Measurements from ENCODE around the gene TCF23. TPM values are rescaled to one million over a fixed set of nuclear protein-coding genes. Genes with fewer than 3 reads are reported as not detected.

Gene TCF23
- total and polyA plus RNA-seq, 2 donors, result 0.05 to 0.14 TPM

DNA sequence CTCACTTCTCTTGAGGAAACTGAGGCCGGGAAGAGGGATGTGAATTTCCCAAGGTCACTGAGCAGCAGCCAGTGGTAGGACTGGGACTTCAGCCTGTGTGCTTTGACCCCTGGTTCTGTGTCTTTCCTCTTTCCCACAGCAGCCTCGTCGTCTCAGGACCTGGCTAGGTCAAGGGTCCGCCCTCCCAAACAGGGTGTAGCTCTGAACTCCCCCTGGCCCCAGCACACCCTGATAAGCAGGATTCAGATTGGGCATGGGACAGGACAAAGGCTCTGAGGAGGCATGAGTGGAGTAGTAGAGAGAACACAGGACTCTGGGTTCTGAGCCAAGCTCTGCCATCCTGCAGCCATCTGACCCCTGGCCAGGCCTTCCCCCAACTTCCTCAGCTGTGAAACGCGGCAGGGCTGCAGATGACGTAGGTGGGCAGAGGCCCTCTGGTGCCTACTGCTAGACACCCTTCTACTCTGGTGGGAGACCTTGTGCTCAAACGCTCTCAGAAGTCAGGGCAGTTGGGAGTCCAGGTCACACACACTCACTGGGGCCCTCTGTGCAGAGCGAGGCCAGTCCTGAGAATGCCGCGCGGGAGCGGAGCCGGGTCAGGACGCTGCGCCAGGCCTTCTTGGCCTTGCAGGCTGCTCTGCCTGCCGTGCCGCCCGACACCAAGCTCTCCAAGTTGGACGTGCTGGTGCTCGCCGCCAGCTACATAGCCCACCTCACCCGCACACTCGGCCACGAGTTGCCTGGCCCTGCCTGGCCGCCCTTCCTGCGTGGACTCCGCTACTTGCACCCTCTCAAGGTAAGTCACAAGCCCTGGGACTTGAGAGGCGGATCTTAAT, 984 bp downstream of the TCF23 start:
- WGBS, result 95% methylated on average over 29 of the region's 29 CpGs
- Histone ChIP-seq H3K27ac (ENCODE audit: low read depth in 1 of 2, low read length in 1 of 2) (no peak overlapping the region), H3K4me3 (ENCODE audit: low read length in 2 of 2) (no peak overlapping the region), H3K36me3 (ENCODE audit: control insufficient read depth in 2 of 2, insufficient read depth in 2 of 2, low read length in 1 of 2) (no peaks in the 10 kb centered on the region), H3K27me3 (ENCODE audit: control insufficient read depth in 2 of 2, insufficient read depth in 1 of 2, low read length in 1 of 2) (peaks cover 0 to 7% of the 10 kb centered on the region in 2 donors), H3K9me3 (ENCODE audit: control insufficient read depth in 2 of 2, insufficient read depth in 1 of 2, low read length in 1 of 2) (no peaks in the 10 kb centered on the region), H3K4me1 (ENCODE audit: control insufficient read depth in 2 of 2, insufficient read depth in 2 of 2, low read length in 2 of 2) (no peaks in the 10 kb centered on the region)
- DNase-seq (ENCODE audit: low read depth in 6 of 9, low spot score in 9 of 9), result no peak

DNA sequence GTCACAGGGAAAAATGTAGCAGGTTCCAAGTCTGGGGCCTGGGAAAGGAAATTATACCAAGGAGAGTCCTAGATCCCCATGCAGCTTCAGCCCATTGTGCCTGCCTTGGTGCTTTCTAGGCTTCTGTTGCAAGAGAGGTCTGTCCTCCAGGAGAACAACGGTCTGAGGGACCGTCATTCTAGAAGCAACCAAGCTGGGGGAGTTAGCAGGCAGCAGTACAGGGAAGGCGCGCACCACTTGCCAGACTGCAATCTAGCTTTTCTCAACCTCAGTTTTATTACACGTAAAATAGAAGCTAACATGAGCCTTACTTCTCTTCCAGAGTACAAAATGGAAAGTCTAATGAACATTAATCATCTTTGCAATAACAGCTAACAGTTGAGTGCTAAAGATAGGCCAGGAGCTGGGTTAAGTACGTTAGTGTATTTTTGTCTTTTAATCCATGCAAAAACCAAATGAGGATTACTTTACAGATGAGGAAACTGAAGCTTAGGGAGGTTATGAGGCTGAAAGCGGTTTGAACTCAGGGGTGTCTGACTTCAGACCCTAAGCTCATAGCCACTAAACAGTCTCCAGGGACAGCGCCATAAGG, 1.9 kb downstream of the TCF23 start:
- WGBS, result 93% methylated on average over 8 of the region's 8 CpGs
- Histone ChIP-seq H3K4me1 (ENCODE audit: control insufficient read depth in 2 of 2, insufficient read depth in 2 of 2, low read length in 2 of 2) (no peaks in the 10 kb centered on the region), H3K4me3 (ENCODE audit: low read length in 2 of 2) (no peak overlapping the region), H3K9me3 (ENCODE audit: control insufficient read depth in 2 of 2, insufficient read depth in 1 of 2, low read length in 1 of 2) (no peaks in the 10 kb centered on the region), H3K36me3 (ENCODE audit: control insufficient read depth in 2 of 2, insufficient read depth in 2 of 2, low read length in 1 of 2) (no peaks in the 10 kb centered on the region), H3K27me3 (ENCODE audit: control insufficient read depth in 2 of 2, insufficient read depth in 1 of 2, low read length in 1 of 2) (peaks cover 0 to 7% of the 10 kb centered on the region in 2 donors), H3K27ac (ENCODE audit: low read depth in 1 of 2, low read length in 1 of 2) (no peak overlapping the region)
- no peak for DNase-seq (ENCODE audit: low read depth in 6 of 9, low spot score in 9 of 9)

DNA sequence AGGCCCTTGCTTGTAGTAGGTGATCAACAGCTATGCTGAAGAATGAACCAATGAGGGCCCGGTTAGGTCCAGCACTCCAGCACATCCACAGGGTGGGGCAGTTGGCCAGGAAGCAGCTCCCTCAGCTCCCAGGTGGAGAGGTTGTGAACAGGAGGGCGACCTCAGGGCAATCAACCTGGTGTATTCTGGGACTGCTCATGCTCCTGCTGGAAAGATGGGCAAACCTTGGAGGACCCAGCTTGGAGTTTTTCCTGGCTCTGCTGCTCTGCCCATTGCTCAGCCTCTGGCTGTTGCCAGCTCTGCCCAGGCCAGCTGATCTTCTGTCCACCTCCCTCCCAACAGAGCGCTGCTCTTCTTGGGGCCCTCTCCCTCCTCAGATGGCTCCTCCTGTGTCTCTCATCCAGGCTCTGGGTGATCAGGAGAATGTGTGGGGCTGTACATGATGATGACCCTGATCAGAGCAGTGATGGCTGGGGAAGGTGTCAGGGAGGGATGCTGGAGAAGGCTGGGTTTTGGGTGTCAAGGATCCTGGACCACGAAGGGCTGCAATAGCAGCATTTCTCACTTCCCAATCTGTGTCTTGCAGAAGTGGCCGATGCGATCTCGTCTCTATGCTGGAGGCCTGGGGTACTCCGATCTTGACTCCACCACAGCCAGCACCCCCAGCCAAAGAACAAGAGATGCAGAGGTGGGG, 3.4 kb downstream of the TCF23 start:
- WGBS, result 94% methylated on average over 8 of the region's 8 CpGs

DNA sequence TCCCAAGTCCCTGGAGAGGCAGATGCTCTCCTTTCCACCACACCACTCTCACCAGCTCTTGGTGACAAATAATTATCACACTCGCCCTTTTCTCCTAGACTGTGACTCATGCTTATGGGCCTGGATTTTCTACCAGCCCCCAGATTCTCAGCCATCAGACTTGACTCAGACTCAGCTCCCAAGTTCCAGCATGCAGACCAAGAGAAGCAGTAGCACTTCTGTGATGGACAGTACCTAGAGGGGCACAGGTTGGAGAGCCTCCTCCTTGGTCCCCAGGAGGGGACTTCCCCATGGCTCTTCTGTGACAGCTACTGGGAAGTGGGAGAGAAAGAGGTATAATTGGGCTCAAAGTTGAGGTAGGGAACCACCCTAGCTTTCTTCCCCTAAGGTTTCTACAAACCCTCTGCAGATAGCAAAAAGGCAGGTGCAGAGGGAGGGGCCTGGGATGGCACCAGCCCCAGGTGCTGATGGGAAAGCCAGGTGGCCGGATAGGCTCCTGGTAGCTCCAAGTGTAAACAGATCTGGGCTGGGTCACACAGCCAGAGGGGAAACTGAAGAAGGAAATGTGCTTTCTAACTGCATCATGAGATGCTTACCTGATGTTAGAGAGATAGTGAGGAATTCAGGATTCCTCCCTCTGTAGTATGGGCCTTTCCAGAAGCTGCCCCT, 4.1 kb downstream of the TCF23 start:
- peaks cover 0 to 7% of the 10 kb centered on the region in 2 donors for H3K27me3 ChIP-seq (ENCODE audit: control insufficient read depth in 2 of 2, insufficient read depth in 1 of 2, low read length in 1 of 2)
- no peaks in the 10 kb centered on the region for H3K36me3 ChIP-seq (ENCODE audit: control insufficient read depth in 2 of 2, insufficient read depth in 2 of 2, low read length in 1 of 2)
- no peaks in the 10 kb centered on the region for H3K9me3 ChIP-seq (ENCODE audit: control insufficient read depth in 2 of 2, insufficient read depth in 1 of 2, low read length in 1 of 2)
- peak in 1 of 9 donors; percentile 15 for DNase-seq (ENCODE audit: low read depth in 6 of 9, low spot score in 9 of 9)
- no peak overlapping the region for H3K27ac ChIP-seq (ENCODE audit: low read depth in 1 of 2, low read length in 1 of 2)
- H3K4me1 ChIP-seq (ENCODE audit: control insufficient read depth in 2 of 2, insufficient read depth in 2 of 2, low read length in 2 of 2), result no peaks in the 10 kb centered on the region
- whole genome bisulfite sequencing, result 87% methylated on average over 2 of the region's 2 CpGs
- no peak overlapping the region for H3K4me3 ChIP-seq (ENCODE audit: low read length in 2 of 2)

More for the DNA sequence above, 3.4 kb downstream of the TCF23 start:
- no peak overlapping the region for H3K4me3 ChIP-seq (ENCODE audit: low read length in 2 of 2)
- H3K4me1 ChIP-seq (ENCODE audit: control insufficient read depth in 2 of 2, insufficient read depth in 2 of 2, low read length in 2 of 2), result no peaks in the 10 kb centered on the region
- H3K9me3 ChIP-seq (ENCODE audit: control insufficient read depth in 2 of 2, insufficient read depth in 1 of 2, low read length in 1 of 2), result no peaks in the 10 kb centered on the region
- no peak overlapping the region for H3K27ac ChIP-seq (ENCODE audit: low read depth in 1 of 2, low read length in 1 of 2)
- peaks cover 0 to 7% of the 10 kb centered on the region in 2 donors for H3K27me3 ChIP-seq (ENCODE audit: control insufficient read depth in 2 of 2, insufficient read depth in 1 of 2, low read length in 1 of 2)
- DNase-seq (ENCODE audit: low read depth in 6 of 9, low spot score in 9 of 9), result no peak
- no peaks in the 10 kb centered on the region for H3K36me3 ChIP-seq (ENCODE audit: control insufficient read depth in 2 of 2, insufficient read depth in 2 of 2, low read length in 1 of 2)

DNA sequence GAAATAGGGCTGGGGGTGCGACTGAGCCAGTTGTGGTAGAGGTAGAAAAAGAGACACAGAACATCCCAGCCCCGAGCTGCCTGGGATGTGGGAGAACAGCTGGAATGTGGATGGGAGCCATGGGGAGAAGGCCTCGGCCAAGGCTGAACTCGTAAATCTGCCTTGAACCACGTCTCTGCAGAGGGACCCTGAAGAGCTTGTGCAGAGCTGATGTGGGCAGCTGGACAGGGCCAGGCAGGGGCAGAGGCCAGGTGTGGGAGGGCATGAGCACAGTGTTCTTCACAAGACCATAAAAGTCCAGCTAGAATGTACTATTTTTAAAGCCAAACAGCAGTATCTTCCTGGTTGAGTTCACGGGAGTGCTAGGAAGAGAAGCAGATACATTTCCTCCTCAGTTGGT, 5.7 kb downstream of the TCF23 start:
- DNase-seq (ENCODE audit: low read depth in 6 of 9, low spot score in 9 of 9), result no peak
- Histone ChIP-seq H3K36me3 (ENCODE audit: control insufficient read depth in 2 of 2, insufficient read depth in 2 of 2, low read length in 1 of 2) (no peaks in the 10 kb centered on the region), H3K27me3 (ENCODE audit: control insufficient read depth in 2 of 2, insufficient read depth in 1 of 2, low read length in 1 of 2) (no peaks in the 10 kb centered on the region), H3K4me1 (ENCODE audit: control insufficient read depth in 2 of 2, insufficient read depth in 2 of 2, low read length in 2 of 2) (no peaks in the 10 kb centered on the region), H3K4me3 (ENCODE audit: low read length in 2 of 2) (no peak overlapping the region), H3K27ac (ENCODE audit: low read depth in 1 of 2, low read length in 1 of 2) (no peak overlapping the region), H3K9me3 (ENCODE audit: control insufficient read depth in 2 of 2, insufficient read depth in 1 of 2, low read length in 1 of 2) (no peaks in the 10 kb centered on the region)
- 94% methylated on average over 6 of the region's 6 CpGs for WGBS

DNA sequence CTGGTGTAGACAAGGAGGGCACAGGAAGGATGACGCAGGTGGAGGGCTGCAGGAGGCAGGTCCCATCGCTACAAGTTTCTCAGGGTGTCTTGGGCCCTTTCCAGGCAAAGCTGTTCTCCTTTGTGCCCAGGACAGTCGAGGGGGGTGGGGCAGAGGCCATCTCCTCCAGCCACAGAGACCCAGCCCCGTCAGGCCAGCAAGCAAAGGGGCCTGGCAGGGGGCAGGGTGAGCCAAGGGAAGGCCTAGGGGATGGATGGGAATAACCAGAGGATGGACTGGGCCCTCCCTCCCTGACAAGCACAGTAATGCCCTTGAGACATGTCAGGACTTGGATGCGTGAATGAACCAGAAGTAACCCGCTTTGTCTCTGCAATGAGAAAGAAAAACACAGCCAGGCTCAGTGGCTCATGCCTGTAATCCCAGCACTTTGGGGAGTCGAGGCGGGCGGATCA, 6.3 kb downstream of the TCF23 start:
- DNase-seq (ENCODE audit: low read depth in 6 of 9, low spot score in 9 of 9), result no peak

DNA sequence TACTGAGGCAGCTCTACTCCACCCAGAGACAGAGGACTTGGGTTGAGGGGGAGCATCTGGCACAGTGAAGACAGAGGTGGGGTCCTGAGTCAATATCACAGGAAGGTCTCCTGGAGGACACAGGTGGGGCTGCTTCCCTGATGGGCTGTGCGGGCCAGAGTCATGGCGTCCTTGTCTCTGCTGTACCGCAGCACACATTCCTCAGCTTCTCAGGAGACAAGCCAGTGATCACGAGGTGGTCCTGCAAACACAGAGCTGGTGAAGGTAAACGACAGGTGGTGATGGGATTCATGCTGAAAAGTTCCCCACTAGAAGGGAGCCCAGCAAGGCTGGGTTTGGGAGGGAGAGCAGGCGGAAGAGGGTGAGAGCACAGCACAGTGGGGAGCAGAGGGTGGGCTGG, 9.7 kb downstream of the TCF23 start:
- Histone ChIP-seq H3K27ac (ENCODE audit: low read depth in 1 of 2, low read length in 1 of 2) (no peak overlapping the region), H3K4me1 (ENCODE audit: control insufficient read depth in 2 of 2, insufficient read depth in 2 of 2, low read length in 2 of 2) (no peaks in the 10 kb centered on the region), H3K4me3 (ENCODE audit: low read length in 2 of 2) (no peak overlapping the region), H3K36me3 (ENCODE audit: control insufficient read depth in 2 of 2, insufficient read depth in 2 of 2, low read length in 1 of 2) (no peaks in the 10 kb centered on the region), H3K9me3 (ENCODE audit: control insufficient read depth in 2 of 2, insufficient read depth in 1 of 2, low read length in 1 of 2) (no peaks in the 10 kb centered on the region), H3K27me3 (ENCODE audit: control insufficient read depth in 2 of 2, insufficient read depth in 1 of 2, low read length in 1 of 2) (no peaks in the 10 kb centered on the region)
- DNase-seq (ENCODE audit: low read depth in 6 of 9, low spot score in 9 of 9), result no peak
- 94% methylated on average over 6 of the region's 6 CpGs for WGBS

More for the DNA sequence above, 6.3 kb downstream of the TCF23 start:
- Histone ChIP-seq H3K27ac (ENCODE audit: low read depth in 1 of 2, low read length in 1 of 2) (no peak overlapping the region), H3K9me3 (ENCODE audit: control insufficient read depth in 2 of 2, insufficient read depth in 1 of 2, low read length in 1 of 2) (no peaks in the 10 kb centered on the region), H3K4me1 (ENCODE audit: control insufficient read depth in 2 of 2, insufficient read depth in 2 of 2, low read length in 2 of 2) (no peaks in the 10 kb centered on the region), H3K36me3 (ENCODE audit: control insufficient read depth in 2 of 2, insufficient read depth in 2 of 2, low read length in 1 of 2) (no peaks in the 10 kb centered on the region), H3K27me3 (ENCODE audit: control insufficient read depth in 2 of 2, insufficient read depth in 1 of 2, low read length in 1 of 2) (no peaks in the 10 kb centered on the region), H3K4me3 (ENCODE audit: low read length in 2 of 2) (no peak overlapping the region)
- WGBS, result 92% methylated on average over 9 of the region's 9 CpGs

DNA sequence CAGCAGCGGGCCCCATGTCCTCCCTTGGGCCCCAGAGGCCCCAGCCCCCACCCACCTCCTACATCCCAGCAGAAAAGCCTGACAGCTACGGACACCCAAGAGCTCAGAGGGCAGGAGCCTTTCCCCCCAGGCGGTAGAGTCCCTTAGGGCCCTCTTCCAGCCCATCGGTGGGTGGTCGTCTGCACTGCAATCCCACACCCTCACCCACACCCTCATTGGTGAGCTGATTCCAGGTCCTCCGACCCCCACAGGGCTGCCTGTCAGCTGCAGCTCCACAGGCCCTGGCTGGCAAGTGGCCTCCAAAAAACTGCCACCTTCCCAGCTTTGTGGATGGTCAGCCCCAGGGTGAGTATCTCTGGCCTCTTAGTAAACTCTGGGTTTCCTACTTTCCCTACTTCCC, 10.5 kb downstream of the TCF23 start:
- no peak for DNase-seq (ENCODE audit: low read depth in 6 of 9, low spot score in 9 of 9)
- Histone ChIP-seq H3K36me3 (ENCODE audit: control insufficient read depth in 2 of 2, insufficient read depth in 2 of 2, low read length in 1 of 2) (no peaks in the 10 kb centered on the region), H3K27ac (ENCODE audit: low read depth in 1 of 2, low read length in 1 of 2) (no peak overlapping the region), H3K4me3 (ENCODE audit: low read length in 2 of 2) (no peak overlapping the region), H3K27me3 (ENCODE audit: control insufficient read depth in 2 of 2, insufficient read depth in 1 of 2, low read length in 1 of 2) (no peaks in the 10 kb centered on the region), H3K9me3 (ENCODE audit: control insufficient read depth in 2 of 2, insufficient read depth in 1 of 2, low read length in 1 of 2) (no peaks in the 10 kb centered on the region), H3K4me1 (ENCODE audit: control insufficient read depth in 2 of 2, insufficient read depth in 2 of 2, low read length in 2 of 2) (no peaks in the 10 kb centered on the region)
- 95% methylated on average over 6 of the region's 6 CpGs for WGBS

Data from thymus (tissue), 11 donors.